A673 (cell line): ENCODE data around the gene EML6.

ENCODE experiments used
- EZH2 ChIP-seq: fragments of 200-600 bp; sonication (generic); IDR thresholded peaks from 2 replicates; pipeline ENCODE4 v1.6.1; 2017; ENCODE audit warnings: borderline replicate concordance, low read depth, mild to moderate bottlenecking, mixed read lengths, antibody characterized with exemption, low read length; ENCODE audit not compliant: poor library complexity, severe bottlenecking
- TF ChIP-seq, protein P1 (sequence below): fragments of 300-800, 200-600 bp; sonication (generic); conservative IDR thresholded peaks from 2 replicates; pipeline ENCODE4 v1.5.1; 2017; ENCODE audit warnings: low read depth, mild to moderate bottlenecking, antibody characterized with exemption, low read length, moderate library complexity, mixed read lengths

DNA sequence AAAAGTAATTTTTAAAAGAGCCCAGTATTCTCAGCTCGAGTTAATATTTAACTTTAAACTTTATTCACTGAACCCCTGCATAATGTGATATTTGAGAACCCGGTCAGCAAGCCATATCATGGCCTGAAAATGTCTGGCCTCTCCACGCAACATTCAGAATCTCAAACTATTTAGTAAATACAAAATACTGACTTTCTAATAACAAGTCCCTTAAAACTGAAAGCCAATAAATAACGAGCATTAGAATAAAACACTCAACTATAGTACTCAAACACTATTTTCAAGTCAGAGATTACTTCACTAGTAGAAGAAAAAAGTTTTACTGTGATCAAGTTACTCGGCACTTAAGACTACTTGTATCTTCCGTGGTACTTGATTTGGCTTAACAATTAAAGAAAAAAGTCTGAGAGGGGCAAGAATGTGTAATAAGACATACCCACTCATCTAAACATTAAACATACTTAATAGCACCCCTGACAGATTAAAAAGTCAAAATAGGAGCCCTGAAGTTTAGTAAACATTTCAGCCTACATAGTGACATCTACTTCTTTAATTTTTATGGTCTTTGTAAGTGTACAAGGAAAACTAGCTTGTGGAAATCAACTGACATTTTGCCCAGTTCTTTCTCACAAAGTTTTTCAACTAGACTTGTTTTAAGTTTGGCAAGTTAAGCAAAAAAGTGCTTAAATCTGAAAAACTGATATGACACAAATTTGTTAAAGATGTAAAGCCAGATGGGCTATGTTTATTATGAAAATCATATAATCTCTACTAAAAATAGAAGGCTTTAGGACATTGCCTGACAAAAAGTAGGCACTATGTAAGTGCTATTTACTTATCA is 288.6 kb downstream of the EML6 start:
- TF ChIP-seq, protein P1, sequence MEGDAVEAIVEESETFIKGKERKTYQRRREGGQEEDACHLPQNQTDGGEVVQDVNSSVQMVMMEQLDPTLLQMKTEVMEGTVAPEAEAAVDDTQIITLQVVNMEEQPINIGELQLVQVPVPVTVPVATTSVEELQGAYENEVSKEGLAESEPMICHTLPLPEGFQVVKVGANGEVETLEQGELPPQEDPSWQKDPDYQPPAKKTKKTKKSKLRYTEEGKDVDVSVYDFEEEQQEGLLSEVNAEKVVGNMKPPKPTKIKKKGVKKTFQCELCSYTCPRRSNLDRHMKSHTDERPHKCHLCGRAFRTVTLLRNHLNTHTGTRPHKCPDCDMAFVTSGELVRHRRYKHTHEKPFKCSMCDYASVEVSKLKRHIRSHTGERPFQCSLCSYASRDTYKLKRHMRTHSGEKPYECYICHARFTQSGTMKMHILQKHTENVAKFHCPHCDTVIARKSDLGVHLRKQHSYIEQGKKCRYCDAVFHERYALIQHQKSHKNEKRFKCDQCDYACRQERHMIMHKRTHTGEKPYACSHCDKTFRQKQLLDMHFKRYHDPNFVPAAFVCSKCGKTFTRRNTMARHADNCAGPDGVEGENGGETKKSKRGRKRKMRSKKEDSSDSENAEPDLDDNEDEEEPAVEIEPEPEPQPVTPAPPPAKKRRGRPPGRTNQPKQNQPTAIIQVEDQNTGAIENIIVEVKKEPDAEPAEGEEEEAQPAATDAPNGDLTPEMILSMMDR = no peak
- no peak for TF ChIP-seq EZH2
